AG04450 (cell line): ENCODE measurements around the gene ARHGAP24. TPM values are rescaled to one million over a fixed set of nuclear protein-coding genes. Genes with fewer than 3 reads are reported as not detected.

Experiments
- CTCF ChIA-PET: fragments of 300-600, 350-600 bp; formaldehyde crosslinking; extraction: SDS; loops from one replicate; lab custom pipeline; 2022; ENCODE audit warnings: antibody characterized with exemption, inconsistent platforms; lab: Charles Lee
- POLR2A ChIA-PET: fragments of 350-600 bp; formaldehyde crosslinking; extraction: SDS; loops from one replicate; lab custom pipeline; 2021; ENCODE audit warnings: antibody characterized with exemption, inconsistent platforms; lab: Yijun Ruan, JAX
- DNase-seq: peaks from one replicate; pipeline ENCODE4 v3.0.0-alpha.2; 2011; ENCODE audit warnings: low read depth, low spot score
- H3K27ac ChIP-seq: one replicate; pipeline ENCODE4 v1.5.1; 2012; ENCODE audit warnings: low read depth, low read length, control low read depth
- H3K27me3 ChIP-seq: one replicate; pipeline ENCODE4 v1.6.0; 2012; ENCODE audit warnings: low read length; ENCODE audit not compliant: control insufficient read depth, insufficient read depth
- H3K4me3 ChIP-seq: 2 replicates; pipeline ENCODE4 v1.5.1; 2011; ENCODE audit warnings: mild to moderate bottlenecking, low read depth, low read length, control low read depth
- H3K9me3 ChIP-seq: 2 replicates; pipeline ENCODE4 v1.5.1; 2012; ENCODE audit warnings: low read length; ENCODE audit not compliant: control insufficient read depth, insufficient read depth
- CTCF ChIP-seq: IDR thresholded peaks from 2 replicates; pipeline ENCODE4 v1.5.1; 2011; ENCODE audit warnings: low read depth, low read length, control low read depth, inconsistent platforms
- polyA plus RNA-seq: library from polyadenylated mRNA; depleted of rRNA; stranded (reverse); fragments of >200 nt; gene quantifications from 2 replicates; pipeline ENCODE4 v1.2.3, GENCODE V29; 2011

The ARHGAP24 gene
- polyA plus RNA-seq, 1 experiment = 16.8 TPM

DNA sequence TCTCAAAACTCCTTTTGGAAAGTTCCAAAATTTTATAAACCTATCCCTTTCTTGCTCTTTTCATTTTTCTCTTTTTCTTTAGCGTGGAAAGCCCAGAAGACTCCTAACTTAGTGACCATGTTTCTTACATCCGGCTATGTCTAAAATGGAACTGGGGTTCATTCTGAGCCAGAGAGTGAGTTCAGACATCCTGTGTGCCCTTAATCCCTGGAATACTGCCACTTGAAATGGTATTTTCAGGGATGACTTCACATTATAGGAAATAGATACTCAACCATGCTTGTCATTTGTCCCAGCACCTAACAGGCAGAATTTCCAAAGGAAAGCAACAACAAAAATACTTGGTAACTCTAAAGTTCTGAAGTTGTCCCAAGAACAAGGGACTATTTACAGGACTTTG lies 379.6 kb downstream of the ARHGAP24 start:
- Histone ChIP-seq H3K4me3 (no peak overlapping the region), H3K27ac (no peak overlapping the region), H3K9me3 (no peaks in the 10 kb centered on the region), H3K27me3 (no peaks in the 10 kb centered on the region)
- POLR2A ChIA-PET = no interaction called here
- no peak for TF ChIP-seq CTCF
- CTCF ChIA-PET = no interaction called here
- DNase-seq = no peak

DNA sequence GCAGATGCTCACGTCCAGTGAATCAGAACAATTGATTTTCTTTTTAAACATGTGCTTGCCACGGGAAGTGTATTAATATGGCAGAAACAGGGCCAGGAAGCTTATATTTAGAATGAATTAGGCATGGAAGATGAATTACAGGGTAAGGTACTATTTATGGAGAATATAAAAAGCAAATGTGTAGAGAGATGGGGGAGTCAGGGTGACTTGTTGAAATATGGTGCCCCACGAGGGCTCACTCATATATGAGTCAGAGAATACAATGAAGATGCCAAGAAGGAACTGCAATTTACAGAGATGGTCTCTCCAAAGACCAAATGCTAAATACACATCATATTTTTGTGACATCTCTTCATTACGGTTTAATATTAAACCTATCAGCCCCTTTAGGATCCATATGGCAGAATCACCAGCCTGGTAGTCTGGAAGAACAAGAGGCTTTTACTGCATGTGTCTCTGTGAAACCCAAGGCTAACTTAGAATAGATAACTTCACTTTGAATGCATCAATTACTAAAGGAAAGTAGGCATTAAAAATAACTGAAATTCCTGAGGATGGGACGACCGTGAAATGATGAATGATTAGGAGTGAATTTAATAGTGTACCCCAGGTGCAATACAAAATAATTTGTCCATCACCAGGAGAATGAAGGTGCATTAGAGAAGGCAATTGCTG lies 385.3 kb downstream of the ARHGAP24 start:
- no peaks in the 10 kb centered on the region for H3K9me3 ChIP-seq
- no peaks in the 10 kb centered on the region for H3K27me3 ChIP-seq
- ChIA-PET CTCF (no interaction called here), POLR2A (no interaction called here)
- DNase-seq = no peak
- no peak for TF ChIP-seq CTCF
- H3K4me3 ChIP-seq = no peak overlapping the region
- no peak overlapping the region for H3K27ac ChIP-seq

- DNase-seq = no peak
- Histone ChIP-seq H3K9me3 (no peaks in the 10 kb centered on the region), H3K27ac (no peak overlapping the region), H3K27me3 (no peaks in the 10 kb centered on the region), H3K4me3 (no peak overlapping the region)
- CTCF ChIA-PET = no interaction called here
- TF ChIP-seq CTCF = no peak
- POLR2A ChIA-PET = no interaction called here
These were observed 386.3 kb downstream of the ARHGAP24 start for GRCh38 chr4:85861064-85861765.

DNA sequence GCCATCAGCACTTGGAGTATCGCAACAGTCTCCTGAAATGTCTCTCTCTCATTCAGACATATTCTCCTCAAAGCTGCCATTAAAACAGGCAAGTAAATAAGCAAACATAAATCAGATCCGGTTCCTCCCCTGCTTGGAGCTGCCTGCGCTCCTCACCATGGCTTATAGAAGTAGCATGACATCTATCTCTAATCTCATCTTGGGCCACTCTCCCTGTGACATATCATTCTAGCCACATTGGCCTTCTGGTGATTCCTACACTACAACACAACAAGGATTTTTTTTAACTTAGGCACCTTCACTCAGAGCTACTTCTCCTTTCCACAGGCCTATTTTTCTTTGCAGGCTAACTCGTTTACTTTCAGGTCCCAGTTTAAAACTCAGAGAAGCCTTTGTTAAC lies 387.9 kb downstream of the ARHGAP24 start:
- no peak overlapping the region for H3K27ac ChIP-seq
- ChIA-PET CTCF (interaction anchor here (1.1 to 1.2 kb wide), 3 partner anchors 9 to 115 kb away, joined by 3 to 4 read pairs (median 3); no protein-coding TSS in a partner anchor), POLR2A (no interaction called here)
- H3K9me3 ChIP-seq = no peaks in the 10 kb centered on the region
- DNase-seq = no peak
- no peak overlapping the region for H3K4me3 ChIP-seq
- H3K27me3 ChIP-seq = no peaks in the 10 kb centered on the region
- TF ChIP-seq CTCF = no peak
